ENCODE data around the gene RALGDS. TPM values are rescaled to one million over a fixed set of nuclear protein-coding genes. Genes with fewer than 3 reads are reported as not detected.

The RALGDS gene
- total and polyA plus RNA-seq, 2 of the 13 experiments (the other 11 are each of a cell fraction or from before 2014, with no cell fraction given), result 12.9 to 25.5 TPM

GRCh38 chr9:133149130-133150015, 28.3 kb upstream of the RALGDS start (continued):
- TF ChIP-seq ZNF513 (CRISPR knock-in tag; conservative IDR thresholded peaks at IDR 0.05) (0 out of 2 replicates have a peak, but pooled peaks have one; percentile 34), TEAD2 (CRISPR knock-in tag; IDR thresholded peaks at IDR 0.05) (0 out of 2 replicates have a peak, but pooled peaks have one; percentile 53), ZNF12 (CRISPR knock-in tag; IDR thresholded peaks at IDR 0.05) (peak; percentile 48; the same call in 1 of the 2 replicates), ZMYM3 (CRISPR knock-in tag; IDR thresholded peaks at IDR 0.05) (peak; percentile 30; the same call in 1 of the 2 replicates), ZNF770 (CRISPR knock-in tag; IDR thresholded peaks at IDR 0.05) (peak; percentile 31; the same call in 1 of the 2 replicates), RXRA (CRISPR knock-in tag; IDR thresholded peaks at IDR 0.05) (peak; percentile 76; the same call in 1 of the 2 replicates), ZNF382 (CRISPR knock-in tag; IDR thresholded peaks at IDR 0.05; ENCODE audit: borderline replicate concordance) (no peak), ZNF574 (CRISPR knock-in tag; IDR thresholded peaks at IDR 0.05) (peak; percentile 49; the same call in 1 of the 2 replicates), MXI1 (IDR thresholded peaks at IDR 0.05; ENCODE audit: borderline replicate concordance, low read depth, low read length) (peak; percentile 94; the same call in 1 of the 3 replicates)
- TF ChIP-seq, protein P1, sequence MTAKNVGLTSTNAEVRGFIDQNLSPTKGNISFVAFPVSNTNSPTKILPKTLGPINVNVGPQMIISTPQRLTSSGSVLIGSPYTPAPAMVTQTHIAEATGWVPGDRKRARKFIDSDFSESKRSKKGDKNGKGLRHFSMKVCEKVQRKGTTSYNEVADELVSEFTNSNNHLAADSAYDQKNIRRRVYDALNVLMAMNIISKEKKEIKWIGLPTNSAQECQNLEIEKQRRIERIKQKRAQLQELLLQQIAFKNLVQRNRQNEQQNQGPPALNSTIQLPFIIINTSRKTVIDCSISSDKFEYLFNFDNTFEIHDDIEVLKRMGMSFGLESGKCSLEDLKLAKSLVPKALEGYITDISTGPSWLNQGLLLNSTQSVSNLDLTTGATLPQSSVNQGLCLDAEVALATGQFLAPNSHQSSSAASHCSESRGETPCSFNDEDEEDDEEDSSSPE (CRISPR knock-in tag; IDR thresholded peaks at IDR 0.05), result peak; percentile 80
- TF ChIP-seq, protein P2, sequence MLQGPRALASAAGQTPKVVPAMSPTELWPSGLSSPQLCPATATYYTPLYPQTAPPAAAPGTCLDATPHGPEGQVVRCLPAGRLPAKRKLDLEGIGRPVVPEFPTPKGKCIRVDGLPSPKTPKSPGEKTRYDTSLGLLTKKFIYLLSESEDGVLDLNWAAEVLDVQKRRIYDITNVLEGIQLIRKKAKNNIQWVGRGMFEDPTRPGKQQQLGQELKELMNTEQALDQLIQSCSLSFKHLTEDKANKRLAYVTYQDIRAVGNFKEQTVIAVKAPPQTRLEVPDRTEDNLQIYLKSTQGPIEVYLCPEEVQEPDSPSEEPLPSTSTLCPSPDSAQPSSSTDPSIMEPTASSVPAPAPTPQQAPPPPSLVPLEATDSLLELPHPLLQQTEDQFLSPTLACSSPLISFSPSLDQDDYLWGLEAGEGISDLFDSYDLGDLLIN (CRISPR knock-in tag; IDR thresholded peaks at IDR 0.05; ENCODE audit: borderline replicate concordance), result 0 out of 2 replicates have a peak, but pooled peaks have one; percentile 62
- TF ChIP-seq, protein P3, sequence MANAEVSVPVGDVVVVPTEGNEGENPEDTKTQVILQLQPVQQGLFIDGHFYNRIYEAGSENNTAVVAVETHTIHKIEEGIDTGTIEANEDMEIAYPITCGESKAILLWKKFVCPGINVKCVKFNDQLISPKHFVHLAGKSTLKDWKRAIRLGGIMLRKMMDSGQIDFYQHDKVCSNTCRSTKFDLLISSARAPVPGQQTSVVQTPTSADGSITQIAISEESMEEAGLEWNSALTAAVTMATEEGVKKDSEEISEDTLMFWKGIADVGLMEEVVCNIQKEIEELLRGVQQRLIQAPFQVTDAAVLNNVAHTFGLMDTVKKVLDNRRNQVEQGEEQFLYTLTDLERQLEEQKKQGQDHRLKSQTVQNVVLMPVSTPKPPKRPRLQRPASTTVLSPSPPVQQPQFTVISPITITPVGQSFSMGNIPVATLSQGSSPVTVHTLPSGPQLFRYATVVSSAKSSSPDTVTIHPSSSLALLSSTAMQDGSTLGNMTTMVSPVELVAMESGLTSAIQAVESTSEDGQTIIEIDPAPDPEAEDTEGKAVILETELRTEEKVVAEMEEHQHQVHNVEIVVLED (CRISPR knock-in tag; IDR thresholded peaks at IDR 0.05; ENCODE audit: borderline replicate concordance), result peak; percentile 78
- TF ChIP-seq, protein P4, sequence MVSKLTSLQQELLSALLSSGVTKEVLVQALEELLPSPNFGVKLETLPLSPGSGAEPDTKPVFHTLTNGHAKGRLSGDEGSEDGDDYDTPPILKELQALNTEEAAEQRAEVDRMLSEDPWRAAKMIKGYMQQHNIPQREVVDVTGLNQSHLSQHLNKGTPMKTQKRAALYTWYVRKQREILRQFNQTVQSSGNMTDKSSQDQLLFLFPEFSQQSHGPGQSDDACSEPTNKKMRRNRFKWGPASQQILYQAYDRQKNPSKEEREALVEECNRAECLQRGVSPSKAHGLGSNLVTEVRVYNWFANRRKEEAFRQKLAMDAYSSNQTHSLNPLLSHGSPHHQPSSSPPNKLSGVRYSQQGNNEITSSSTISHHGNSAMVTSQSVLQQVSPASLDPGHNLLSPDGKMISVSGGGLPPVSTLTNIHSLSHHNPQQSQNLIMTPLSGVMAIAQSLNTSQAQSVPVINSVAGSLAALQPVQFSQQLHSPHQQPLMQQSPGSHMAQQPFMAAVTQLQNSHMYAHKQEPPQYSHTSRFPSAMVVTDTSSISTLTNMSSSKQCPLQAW (CRISPR knock-in tag; IDR thresholded peaks at IDR 0.05), result peak; percentile 56; the same call in 1 of the 2 replicates
